Activated naive CD8-positive, alpha-beta T cell treated with anti-CD3 and anti-CD28 coated beads, Interleukin-2, amount 50 U/mL, for 16 hours (primary cell): Measurements from ENCODE around the gene JUN.
"Not testable (repeated sequence)": the region's sequence is repeated elsewhere in the genome, so short reads cannot be mapped to it uniquely, and the experiment has no call there.

ENCODE experiments used
- DNase-seq: peaks from one replicate; pipeline ENCODE4 v3.0.0-alpha.2; 2020; ENCODE audit warnings: low read depth, low spot score

Gene JUN

DNA sequence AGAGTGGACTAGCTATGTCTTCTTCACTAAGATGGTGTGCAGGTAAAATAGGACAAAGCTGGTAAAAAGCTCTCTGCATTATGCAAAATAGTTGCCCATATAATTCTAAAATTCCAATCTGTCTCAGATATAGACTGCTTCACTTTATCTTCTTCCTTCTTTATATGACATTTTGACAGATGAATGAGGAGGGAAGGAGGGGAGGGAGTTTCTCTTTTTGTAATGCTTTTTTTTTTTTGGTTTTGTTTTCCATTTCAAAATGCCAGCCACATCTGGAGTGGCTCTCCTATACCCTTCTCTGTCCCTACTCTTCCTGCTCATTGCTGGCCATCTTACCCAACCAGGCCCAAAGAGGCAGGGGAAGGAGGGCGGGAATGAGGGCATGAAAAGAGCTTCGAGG is 24.2 kb upstream of the JUN start:
- no peak for DNase-seq

GRCh38 chr1:58805716-58806571 is 22.1 kb upstream of the JUN start:
- no peak for DNase-seq

GRCh38 chr1:58804853-58805565 is 21.2 kb upstream of the JUN start:
- DNase-seq: no peak

- no peak for DNase-seq
Observed at GRCh38 chr1:58803858-58804257, 20.0 kb upstream of the JUN start.

DNA sequence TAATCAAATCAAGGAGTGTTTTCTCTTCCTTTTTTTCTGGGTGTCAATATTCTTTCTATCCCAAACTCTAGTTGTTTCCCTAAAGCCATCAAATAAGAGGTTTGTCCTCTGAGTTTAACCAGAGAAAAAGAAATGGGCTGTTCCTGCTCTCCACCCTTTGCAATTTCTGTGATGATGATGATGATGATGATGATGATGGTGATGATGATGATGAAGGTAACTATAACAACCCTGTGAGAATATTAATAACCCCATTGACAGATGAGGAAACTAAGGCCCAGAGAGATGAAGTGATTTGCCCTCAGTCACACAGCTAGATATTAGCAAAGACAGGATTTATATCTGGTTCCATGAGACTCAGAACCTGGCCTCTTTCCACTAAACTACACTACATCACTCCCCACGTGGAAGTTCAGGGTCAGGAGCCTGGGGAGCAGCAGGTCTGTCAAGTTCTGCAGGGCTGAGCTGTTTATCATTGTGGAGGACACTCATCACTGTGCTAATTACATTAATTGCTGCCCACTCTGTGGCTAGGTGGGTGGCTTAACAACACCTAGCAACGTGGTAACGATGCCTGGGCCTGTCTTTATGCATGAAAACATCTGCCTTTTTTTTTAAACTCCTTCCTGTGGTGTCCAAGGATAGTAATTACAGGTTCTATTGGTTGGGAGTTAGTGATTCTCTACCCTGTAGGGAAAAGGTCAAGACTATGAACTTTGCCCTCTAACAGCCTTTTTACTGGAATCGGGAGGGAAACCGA is 19.0 kb upstream of the JUN start:
- no peak for DNase-seq

GRCh38 chr1:58801286-58801685 is 17.4 kb upstream of the JUN start:
- DNase-seq: not testable (repeated sequence)

GRCh38 chr1:58799650-58800049 is 15.8 kb upstream of the JUN start:
- DNase-seq: no peak

DNA sequence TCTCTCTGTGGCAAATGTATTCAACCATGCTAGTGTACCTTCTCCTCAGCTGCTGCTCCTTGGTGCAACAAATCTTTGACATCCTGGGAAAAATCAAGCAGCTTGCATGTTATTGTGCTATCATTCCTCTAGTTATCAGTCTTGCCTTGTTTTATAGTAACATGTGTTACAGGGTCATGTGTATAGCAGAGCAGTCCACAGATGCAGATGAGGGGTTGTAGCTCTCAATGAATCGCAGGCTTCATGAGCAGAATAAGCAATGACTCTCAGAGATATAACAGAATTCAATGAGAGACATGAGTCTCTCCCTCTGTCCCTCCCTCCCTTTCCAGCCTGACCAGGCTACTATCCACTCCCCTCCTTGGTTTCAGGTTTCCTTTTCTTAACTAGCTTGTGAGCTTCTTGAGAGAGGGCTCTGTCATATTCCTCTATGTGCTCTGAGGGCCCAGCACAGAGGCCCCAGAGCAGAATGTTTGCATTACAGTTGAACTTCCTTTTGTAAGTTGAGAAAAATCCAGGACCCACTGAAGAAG is 15.1 kb upstream of the JUN start:
- DNase-seq: no peak

DNA sequence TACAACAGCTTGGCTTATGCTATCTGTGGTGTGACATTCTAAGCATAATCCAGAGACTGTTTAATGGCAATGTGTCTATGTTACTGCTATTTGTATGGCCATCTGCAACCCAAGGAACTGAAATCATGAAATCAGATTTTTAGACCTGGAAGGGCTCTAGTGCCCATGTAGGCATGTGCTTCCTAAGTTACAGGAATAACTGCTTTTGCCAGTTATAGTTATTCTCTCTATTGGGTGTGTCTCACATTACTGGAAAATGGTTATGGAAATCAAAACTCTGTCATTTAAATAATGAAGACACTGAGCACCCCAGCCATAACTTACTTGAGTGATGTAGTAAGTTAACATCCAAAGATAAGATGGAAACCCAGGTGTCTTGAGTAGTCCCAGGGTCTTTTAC is 12.6 kb upstream of the JUN start:
- DNase-seq: no peak

GRCh38 chr1:58794585-58794984 is 10.7 kb upstream of the JUN start:
- DNase-seq: no peak

GRCh38 chr1:58792846-58793245 is 9.0 kb upstream of the JUN start:
- DNase-seq: no peak

GRCh38 chr1:58791106-58791505 is 7.3 kb upstream of the JUN start:
- no peak for DNase-seq

GRCh38 chr1:58789996-58790660 is 6.3 kb upstream of the JUN start:
- DNase-seq: no peak

- DNase-seq: no peak
Observed at GRCh38 chr1:58789322-58789856, 5.5 kb upstream of the JUN start.

DNA sequence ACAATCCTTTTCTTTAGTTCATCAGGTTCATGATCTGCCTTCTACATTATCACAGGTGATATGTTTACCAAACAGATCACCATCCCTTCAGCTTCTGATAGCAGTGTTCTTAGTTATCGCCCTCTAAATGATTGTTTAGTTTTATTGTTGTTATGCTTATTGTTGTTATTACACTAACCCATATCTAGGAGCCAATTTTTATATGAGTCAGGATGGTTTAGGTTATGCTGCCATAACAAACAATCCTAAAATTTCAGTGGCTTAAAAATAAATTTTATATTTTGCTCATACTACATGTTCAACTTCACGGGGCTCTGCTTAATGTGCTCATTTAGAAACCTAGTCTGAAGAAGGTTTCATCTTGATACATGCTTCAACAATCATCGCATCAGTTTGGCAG is 4.4 kb upstream of the JUN start:
- DNase-seq: no peak

DNA sequence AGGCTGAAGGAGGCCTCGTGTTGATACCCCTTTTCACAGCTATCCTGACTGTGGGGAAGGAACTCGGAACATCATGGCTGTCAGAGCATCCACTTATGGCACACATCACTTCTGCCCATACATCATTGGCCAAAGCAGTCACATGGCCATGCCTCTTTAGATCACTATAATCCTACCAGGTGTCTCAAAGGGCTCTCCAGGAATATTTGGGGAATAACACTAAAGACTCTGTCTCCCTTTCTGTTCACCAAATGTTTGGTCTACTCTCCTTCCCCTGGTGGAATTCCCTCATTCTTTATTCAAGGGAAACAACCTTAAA is 3.0 kb upstream of the JUN start:
- DNase-seq: no peak

DNA sequence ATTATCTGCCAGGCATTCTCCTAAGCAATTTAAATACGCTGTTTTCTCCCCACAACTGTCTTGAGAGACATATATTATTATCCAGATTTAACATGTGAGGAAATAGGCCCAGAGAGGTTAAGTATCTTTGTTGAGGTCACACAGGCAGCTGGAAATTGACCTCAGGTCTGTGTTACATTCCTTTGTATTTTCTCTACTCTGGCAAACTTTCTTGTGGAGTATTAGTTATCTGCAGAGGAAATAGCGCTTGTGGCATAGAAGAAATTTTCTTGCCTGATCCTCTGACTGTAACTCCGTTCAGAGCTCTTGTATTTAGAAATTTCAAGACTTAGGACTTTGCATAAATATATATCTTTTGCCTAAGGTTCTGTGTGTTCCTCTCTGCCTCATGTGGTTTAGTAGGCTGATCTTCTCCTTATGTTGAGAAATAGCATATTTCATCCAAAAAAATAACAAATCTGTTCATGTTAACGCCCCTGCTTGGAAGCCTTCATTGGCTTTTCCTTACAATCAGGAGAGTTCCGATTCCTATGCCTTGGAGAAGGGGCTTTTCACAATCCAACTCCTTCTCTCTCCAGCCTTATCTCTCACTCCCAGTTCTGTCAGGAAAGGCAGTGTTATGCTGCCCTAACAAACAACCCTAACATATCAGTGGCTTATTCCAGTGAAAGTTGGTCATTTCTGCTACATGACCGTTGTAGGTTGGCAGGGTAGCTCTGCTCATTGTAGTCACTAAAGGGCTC is 2.5 kb upstream of the JUN start:
- DNase-seq: no peak

DNA sequence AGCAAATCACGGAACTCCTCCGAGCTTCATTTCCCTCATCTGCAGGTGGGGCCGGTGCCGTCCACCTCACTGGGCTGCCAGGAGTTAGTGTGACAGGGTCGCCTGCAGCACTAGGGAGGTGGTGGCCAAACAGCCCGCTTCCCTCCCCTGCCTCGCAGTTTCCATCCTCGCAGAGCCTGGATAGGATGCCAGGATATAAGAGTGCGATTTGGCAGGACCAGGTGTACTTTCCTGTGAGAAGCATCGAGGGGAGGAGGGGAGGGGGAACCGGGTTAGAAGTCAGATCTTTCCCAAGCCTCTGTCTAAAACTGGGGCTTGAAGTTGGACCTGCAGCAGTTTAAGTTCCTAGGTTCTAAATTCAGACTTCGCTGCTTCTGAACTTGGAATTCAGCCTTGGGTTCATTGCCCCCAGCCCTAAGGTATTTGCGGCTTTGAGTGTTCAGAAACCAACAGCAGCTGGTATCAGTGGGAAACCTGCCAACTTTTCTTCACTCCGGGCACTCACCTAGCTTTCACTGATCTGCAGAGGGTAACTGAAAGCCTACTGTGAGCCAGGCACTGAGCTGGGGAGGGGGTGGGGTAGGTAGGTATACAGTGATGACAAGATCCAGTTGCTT is 1.7 kb upstream of the JUN start:
- DNase-seq: no peak

GRCh38 chr1:58784758-58785441 is 1.1 kb upstream of the JUN start:
- DNase-seq: peak; percentile 53
